ENCODE data around the gene PANK4. TPM values are rescaled to one million over a fixed set of nuclear protein-coding genes. Genes with fewer than 3 reads are reported as not detected.

Gene PANK4
- total RNA-seq, 1 donor from 2014 or later = 37.1 TPM

GRCh38 chr1:2488688-2489087 lies 37.7 kb downstream of the PANK4 start:
- DNase-seq (ENCODE audit: low spot score) = no peak
- intact Hi-C loops (cut with DNase I) = no loop called here

- DNase-seq (ENCODE audit: low spot score) = no peak
- intact Hi-C loops (cut with DNase I) = no loop called here
Measured at GRCh38 chr1:2486558-2486957, 39.8 kb downstream of the PANK4 start.

GRCh38 chr1:2486041-2486440 lies 40.4 kb downstream of the PANK4 start:
- intact Hi-C loops (cut with DNase I) = no loop called here
- no peak for DNase-seq (ENCODE audit: low spot score)

- intact Hi-C loops (cut with DNase I) = no loop called here
- DNase-seq (ENCODE audit: low spot score) = no peak
Measured at GRCh38 chr1:2483970-2484369, 42.4 kb downstream of the PANK4 start.

- intact Hi-C loops (cut with DNase I) = no loop called here
- no peak for DNase-seq (ENCODE audit: low spot score)
Measured at GRCh38 chr1:2483026-2483425, 43.4 kb downstream of the PANK4 start.

GRCh38 chr1:2482588-2482987 lies 43.8 kb downstream of the PANK4 start:
- intact Hi-C loops (cut with DNase I) = no loop called here
- DNase-seq (ENCODE audit: low spot score) = no peak

GRCh38 chr1:2481885-2482284 lies 44.5 kb downstream of the PANK4 start:
- DNase-seq (ENCODE audit: low spot score) = no peak
- intact Hi-C loops (cut with DNase I) = no loop called here

GRCh38 chr1:2480986-2481364 lies 45.4 kb downstream of the PANK4 start:
- intact Hi-C loops (cut with DNase I) = no loop called here
- no peak for DNase-seq (ENCODE audit: low spot score)

GRCh38 chr1:2480236-2480985 lies 46.0 kb downstream of the PANK4 start:
- DNase-seq (ENCODE audit: low spot score) = no peak
- intact Hi-C loops (cut with DNase I) = no loop called here

- no peak for DNase-seq (ENCODE audit: low spot score)
- intact Hi-C loops (cut with DNase I) = no loop called here
Measured at GRCh38 chr1:2479618-2480017, 46.8 kb downstream of the PANK4 start.

- intact Hi-C loops (cut with DNase I) = no loop called here
- no peak for DNase-seq (ENCODE audit: low spot score)
Measured at GRCh38 chr1:2479186-2479585, 47.2 kb downstream of the PANK4 start.

GRCh38 chr1:2477791-2478499 lies 48.5 kb downstream of the PANK4 start:
- intact Hi-C loops (cut with DNase I) = no loop called here
- DNase-seq (ENCODE audit: low spot score) = no peak

GRCh38 chr1:2477309-2477708 lies 49.1 kb downstream of the PANK4 start:
- intact Hi-C loops (cut with DNase I) = no loop called here
- no peak for DNase-seq (ENCODE audit: low spot score)

- intact Hi-C loops (cut with DNase I) = no loop called here
- no peak for DNase-seq (ENCODE audit: low spot score)
Measured at GRCh38 chr1:2476061-2476999, 50.1 kb downstream of the PANK4 start, which contains the start of gene PLCH2. Gene PLCH2, plus strand, starts transcription at chr1:2476289. Its CDS starts 300 bp downstream, at chr1:2476589.

GRCh38 chr1:2475571-2475970 lies 50.8 kb downstream of the PANK4 start:
- intact Hi-C loops (cut with DNase I) = no loop called here
- DNase-seq (ENCODE audit: low spot score) = no peak

GRCh38 chr1:2474933-2475371 lies 51.4 kb downstream of the PANK4 start:
- no peak for DNase-seq (ENCODE audit: low spot score)
- intact Hi-C loops (cut with DNase I) = no loop called here

- DNase-seq (ENCODE audit: low spot score) = no peak
- intact Hi-C loops (cut with DNase I) = no loop called here
Measured at GRCh38 chr1:2474104-2474844, 52.1 kb downstream of the PANK4 start.

GRCh38 chr1:2473198-2473597 lies 53.2 kb downstream of the PANK4 start:
- DNase-seq (ENCODE audit: low spot score) = no peak
- intact Hi-C loops (cut with DNase I) = no loop called here

- intact Hi-C loops (cut with DNase I) = no loop called here
- DNase-seq (ENCODE audit: low spot score) = no peak
Measured at GRCh38 chr1:2472561-2473177, 53.7 kb downstream of the PANK4 start.
